ENCODE measurements around the gene LDLRAD2.

- TF ChIP-seq EZH2 (IDR thresholded peaks at IDR 0.05; ENCODE audit: borderline replicate concordance, low read length): no peak
- TF ChIP-seq, protein P1, sequence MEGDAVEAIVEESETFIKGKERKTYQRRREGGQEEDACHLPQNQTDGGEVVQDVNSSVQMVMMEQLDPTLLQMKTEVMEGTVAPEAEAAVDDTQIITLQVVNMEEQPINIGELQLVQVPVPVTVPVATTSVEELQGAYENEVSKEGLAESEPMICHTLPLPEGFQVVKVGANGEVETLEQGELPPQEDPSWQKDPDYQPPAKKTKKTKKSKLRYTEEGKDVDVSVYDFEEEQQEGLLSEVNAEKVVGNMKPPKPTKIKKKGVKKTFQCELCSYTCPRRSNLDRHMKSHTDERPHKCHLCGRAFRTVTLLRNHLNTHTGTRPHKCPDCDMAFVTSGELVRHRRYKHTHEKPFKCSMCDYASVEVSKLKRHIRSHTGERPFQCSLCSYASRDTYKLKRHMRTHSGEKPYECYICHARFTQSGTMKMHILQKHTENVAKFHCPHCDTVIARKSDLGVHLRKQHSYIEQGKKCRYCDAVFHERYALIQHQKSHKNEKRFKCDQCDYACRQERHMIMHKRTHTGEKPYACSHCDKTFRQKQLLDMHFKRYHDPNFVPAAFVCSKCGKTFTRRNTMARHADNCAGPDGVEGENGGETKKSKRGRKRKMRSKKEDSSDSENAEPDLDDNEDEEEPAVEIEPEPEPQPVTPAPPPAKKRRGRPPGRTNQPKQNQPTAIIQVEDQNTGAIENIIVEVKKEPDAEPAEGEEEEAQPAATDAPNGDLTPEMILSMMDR (conservative IDR thresholded peaks at IDR 0.05 in 1 of 2, IDR thresholded peaks at IDR 0.05 in 1 of 2; ENCODE audit: extremely low read depth in 1 of 2, insufficient read depth in 1 of 2, low read depth in 1 of 2, low read length in 2 of 2): no peak
Measured at GRCh38 chr1:21843996-21844395, 31.9 kb downstream of the LDLRAD2 start.
